HG03342 (cell line): ENCODE results near the gene HNRNPU.
A peak's percentile ranks its signal among the peaks of the same experiment; 100 is the strongest.
"Not testable (repeated sequence)": the region's sequence is repeated elsewhere in the genome, so short reads cannot be mapped to it uniquely, and the experiment has no call there.

ENCODE experiments used
- ATAC-seq: cut with Tn5 transposase; IDR thresholded peaks from one replicate; pipeline ENCODE4 v1.9.1; 2021; ENCODE audit warnings: mild to moderate bottlenecking, moderate library complexity; ENCODE audit not compliant: unreplicated experiment

Gene HNRNPU

DNA sequence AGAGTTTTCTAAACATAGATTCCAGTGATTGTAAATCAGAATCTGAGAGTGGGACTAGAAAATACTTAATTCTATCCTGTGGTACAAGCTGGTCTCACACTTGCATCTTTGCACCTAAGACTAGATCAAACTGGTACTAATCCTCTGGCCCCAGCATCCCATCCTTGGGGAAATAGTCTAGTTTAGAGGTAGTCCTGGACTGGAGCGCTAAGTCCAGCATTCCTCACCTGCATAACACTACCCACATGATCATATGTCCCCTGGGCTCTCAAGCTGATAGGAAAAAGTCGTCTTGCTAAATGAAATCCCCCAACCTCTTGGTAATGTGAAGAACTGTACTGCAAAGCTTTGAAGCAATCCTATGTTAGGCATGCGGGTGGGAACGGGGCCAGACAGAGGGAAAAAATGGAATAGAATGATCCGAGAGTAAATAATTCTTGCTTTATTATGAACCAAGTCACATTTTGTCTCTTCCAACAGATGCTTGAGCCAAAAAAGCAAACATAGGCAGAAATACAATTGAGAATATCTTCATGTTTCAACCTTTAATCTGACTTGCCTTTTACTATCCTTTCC lies 24.0 kb downstream of the HNRNPU start:
- no peak for ATAC-seq

DNA sequence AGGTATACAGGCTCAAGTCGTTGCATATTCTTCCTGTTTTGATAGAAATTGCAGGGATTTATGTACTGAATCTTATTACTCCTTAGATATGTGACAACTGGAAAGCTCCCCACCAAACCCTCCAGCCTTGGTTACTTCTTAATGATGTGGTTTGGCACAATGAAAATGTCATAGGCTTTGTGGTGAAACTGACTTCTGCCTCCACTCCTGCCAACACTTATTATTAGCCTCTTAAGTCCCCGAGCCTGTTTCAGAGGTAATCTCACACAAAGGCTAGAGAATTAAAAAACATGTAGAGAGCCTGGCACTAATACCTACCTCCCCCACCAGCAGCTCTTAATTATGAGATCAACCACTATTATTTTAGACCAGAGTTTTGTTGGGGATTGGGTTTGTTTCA lies 24.7 kb downstream of the HNRNPU start:
- ATAC-seq, result no peak

GRCh38 chr1:244837597-244838258 lies 26.6 kb downstream of the HNRNPU start:
- ATAC-seq, result no peak

- no peak for ATAC-seq
These were observed 27.8 kb downstream of the HNRNPU start for GRCh38 chr1:244836584-244836983.

DNA sequence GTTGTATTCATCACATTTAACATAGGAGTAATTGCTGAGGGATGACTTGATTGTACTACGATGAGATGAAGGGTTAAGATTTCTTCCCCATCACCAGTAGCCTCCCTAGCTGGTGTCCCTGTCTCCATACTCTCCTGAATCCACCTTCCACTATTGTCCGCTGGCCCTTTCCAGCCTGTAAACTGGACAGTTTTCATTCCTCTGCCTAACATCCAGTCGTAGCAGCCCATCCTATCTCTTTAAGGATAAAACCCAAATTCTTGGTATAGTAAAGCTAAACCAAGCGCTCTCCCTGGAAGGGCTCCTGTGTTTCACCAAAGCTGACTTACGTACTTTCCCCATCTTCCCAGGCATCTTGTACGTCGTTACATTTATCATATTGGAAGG lies 28.2 kb downstream of the HNRNPU start:
- no peak for ATAC-seq

DNA sequence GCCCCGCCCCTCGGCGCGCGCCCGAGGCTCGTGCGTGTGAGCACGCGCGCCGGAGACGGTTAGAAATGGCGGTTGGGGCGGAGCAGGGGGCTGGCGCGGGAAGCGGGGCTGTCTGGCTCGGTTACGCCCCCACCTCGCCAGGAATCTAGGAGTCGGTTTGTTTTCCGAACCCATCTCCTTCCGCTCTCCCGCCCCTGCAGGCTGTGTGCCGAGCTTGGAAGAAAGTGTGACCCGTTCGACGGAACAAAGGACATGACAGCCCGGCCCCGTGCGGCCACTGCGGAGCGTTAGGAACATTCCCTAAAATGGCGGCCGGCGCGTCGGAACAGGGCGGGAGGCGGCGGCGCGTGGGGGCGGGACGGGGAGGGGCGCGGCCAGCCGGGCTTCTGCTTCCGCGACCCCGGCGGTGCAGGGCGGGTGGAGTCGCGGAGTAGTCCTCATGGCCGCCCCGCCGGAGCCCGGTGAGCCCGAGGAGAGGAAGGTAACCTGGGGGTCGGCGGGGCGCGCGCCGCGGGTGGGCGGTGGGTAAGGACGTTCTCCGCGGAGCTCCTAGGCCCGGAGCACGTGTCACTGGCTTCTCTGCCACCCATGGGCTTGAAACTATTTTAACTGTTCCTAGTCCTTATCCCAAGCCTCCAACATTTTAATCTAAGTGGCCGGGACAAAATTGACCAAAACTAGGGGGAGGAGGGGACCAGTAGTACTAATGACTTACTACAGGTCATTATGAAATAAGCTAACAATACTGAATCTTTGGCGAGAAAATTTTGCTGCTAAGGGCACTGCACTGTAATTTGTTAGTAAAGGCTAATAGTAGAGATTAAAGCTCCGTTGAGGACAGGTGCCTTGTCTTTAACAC lies 28.8 kb downstream of the HNRNPU start, which contains the start of gene COX20:
Gene COX20 (plus strand): TSS at position 383 of the 859 bp plus-strand sequence. CDS start 57 bp downstream, at position 440.
- peak; percentile 54 for ATAC-seq

- peak; percentile 68 for ATAC-seq
These were observed 29.6 kb downstream of the HNRNPU start for GRCh38 chr1:244834543-244835275.

DNA sequence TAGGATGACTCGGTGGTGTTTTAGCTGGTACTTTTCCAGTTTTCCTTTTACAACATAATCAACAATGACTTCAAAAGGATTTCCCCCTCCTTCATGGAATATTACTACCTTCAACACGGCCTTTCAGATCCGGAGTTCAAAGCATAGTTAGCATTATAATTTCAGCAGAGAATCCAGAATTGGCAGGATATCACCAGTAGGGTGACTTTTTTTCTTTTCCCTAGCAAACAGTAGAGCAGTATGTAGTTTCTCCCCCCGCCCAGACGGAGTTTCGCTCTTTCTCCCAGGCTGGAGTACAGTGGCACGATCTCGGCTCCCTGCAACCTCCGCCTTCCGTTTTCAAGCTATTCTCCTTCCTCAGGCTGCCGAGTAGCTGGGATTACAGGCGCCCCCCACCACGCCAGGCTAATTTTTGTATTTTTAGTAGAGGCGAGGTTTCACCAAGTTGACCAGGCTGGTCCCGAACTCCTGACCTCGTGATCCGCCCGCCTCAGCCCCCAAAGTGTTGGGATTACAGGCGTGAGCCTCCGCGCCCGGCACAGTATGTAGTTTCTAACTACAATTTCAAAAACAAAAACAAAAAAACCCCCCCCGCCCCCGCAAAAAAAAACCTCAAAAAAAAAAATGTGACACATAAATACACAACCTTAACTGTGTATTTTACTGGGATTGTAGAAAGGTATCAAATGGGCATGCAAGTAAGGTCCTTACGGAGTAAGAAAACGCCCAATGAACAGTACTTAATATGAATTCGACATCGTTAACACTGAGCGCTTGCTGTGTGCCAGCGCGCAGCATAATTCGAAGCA lies 30.4 kb downstream of the HNRNPU start:
- peak; percentile 3 for ATAC-seq

- not testable (repeated sequence) for ATAC-seq
These were observed 31.1 kb downstream of the HNRNPU start for GRCh38 chr1:244833260-244833659.

DNA sequence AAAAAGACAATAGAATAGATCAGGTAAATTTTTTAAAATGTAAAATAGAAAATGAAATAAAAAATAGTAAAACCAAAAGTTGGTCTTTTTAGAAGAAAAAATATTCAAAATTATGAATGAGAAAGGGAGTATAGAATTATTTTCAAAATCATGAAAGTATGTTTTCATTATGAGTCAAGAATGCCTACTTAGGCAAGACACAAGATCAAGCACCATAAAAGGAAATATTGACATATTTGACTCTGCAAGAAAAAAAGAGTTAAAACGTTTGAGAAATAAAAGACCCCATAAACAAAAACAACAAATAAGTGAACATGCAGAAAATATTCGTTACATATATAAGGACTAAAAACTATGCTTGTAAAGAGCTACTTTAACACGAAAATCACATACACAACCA lies 33.7 kb downstream of the HNRNPU start:
- no peak for ATAC-seq

DNA sequence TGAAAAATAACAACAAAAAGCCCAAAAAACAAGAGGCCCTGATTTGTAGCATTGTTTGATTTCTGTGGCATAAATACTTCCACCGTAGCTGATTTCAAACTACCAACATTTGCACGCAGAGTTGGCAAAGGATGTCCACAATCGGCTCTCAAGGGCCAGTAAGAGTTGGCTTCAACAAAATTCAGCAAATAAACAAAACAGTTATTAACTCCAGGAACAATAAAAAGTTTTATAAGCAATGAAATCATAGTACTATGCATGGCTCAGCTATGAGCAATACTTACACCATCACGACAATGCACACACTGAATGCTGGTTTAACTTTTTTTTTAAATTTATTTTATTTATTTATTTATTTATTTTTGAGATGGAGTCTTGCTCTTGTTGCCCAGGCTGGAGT lies 37.6 kb downstream of the HNRNPU start:
- ATAC-seq, result no peak

GRCh38 chr1:244822878-244823277 lies 41.5 kb downstream of the HNRNPU start:
- no peak for ATAC-seq

DNA sequence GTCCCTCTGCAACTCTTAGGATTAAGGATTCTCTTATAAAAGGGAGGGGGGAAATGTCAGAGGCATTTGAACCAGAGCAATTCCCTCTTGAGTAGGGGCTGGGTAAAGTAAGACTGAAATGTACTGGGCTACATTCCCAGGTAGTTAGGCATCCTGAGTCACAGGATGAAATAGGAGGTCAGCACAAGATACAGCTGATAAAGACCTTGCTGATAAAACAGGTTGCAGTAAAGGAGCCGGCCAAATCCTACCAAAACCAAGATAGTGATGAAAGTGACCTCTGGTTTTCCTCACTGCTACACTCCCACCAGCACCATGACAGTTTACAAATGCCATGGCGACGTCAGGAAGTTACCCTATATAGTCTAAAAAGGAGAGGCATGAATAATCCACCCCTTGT lies 43.2 kb downstream of the HNRNPU start:
- ATAC-seq, result no peak

GRCh38 chr1:244820131-244820530 lies 44.2 kb downstream of the HNRNPU start:
- no peak for ATAC-seq

GRCh38 chr1:244817415-244817894 lies 46.9 kb downstream of the HNRNPU start:
- ATAC-seq, result no peak

DNA sequence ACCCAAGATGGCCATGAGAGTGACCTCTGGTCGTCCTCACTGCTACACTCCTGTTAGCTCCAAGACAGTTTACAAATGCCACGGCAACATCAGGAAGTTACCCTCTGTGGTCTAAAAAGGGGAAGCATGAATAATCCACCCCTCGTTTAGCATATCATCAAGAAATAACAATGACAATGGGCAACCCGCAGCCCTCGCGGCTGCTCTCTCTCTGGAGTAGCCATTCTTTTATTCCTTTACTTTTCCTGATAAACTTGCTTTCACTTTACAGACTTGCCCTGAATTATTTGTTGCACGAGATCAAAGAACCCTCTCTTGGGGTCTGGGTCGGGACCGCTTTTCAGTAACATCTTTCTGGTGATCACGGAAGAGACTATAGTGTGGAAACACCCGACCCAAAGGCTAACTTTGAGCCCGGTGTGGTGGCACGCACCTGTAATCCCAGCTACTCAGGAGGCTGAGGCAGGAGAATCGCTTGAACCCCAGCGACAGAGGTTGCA lies 48.7 kb downstream of the HNRNPU start:
- no peak for ATAC-seq

GRCh38 chr1:244813327-244813726 lies 51.0 kb downstream of the HNRNPU start:
- ATAC-seq, result no peak

- no peak for ATAC-seq
These were observed 54.1 kb downstream of the HNRNPU start for GRCh38 chr1:244810221-244810620.

DNA sequence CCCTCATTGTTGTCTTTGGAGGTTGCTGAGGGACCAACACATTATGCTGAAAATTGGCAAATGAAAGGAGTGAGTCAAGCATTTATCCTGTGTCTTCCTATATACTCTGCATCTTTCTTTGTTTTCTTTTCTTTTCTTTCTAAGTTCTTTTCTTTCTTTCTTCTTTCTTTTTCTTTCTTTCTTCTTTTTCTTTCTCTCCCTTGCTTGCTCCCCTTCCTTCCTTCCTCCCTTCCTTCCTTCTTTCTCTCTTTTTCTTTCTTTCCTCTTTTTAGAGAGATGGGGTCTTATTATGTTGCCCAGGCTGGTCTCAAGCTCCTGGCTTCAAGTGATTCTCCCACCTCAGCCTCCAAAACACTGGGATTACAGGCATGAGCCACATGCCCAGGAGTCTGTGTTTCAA lies 57.2 kb downstream of the HNRNPU start:
- no peak for ATAC-seq

- no peak for ATAC-seq
These were observed 59.5 kb downstream of the HNRNPU start for GRCh38 chr1:244804841-244805240.
